H1 (cell line): ENCODE data around the gene ENTREP3. TPM values are rescaled to one million over a fixed set of nuclear protein-coding genes. Genes with fewer than 3 reads are reported as not detected.
A peak's percentile ranks its signal among the peaks of the same experiment; 100 is the strongest.

Experiments
- CTCF ChIA-PET: fragments of 300-600 bp; sonication (Branson Sonifier 250); formaldehyde crosslinking; loops from one replicate; lab custom pipeline; 2021; ENCODE audit not compliant: partially characterized antibody; lab: Charles Lee
- POLR2A ChIA-PET: fragments of 300-600 bp; sonication (Branson Sonifier 250); formaldehyde crosslinking; loops from one replicate; lab custom pipeline; 2021; ENCODE audit warnings: inconsistent platforms; ENCODE audit not compliant: partially characterized antibody; lab: Charles Lee
- DNase-seq, 2 experiments: peaks; one replicate each; pipeline versions ENCODE4 v3.0.0 to v3.0.0-alpha.2; 2010 to 2022; ENCODE audit warnings: low spot score in 2 of 2, low read depth in 1 of 2, mixed read lengths in 1 of 2
- FAIRE-seq: peaks from 2 replicates; lab custom pipeline; 2011; peaks lifted over from hg19 to GRCh38; lab: Jason Lieb, UNC
- H2AFZ ChIP-seq: 2 replicates; pipeline ENCODE4 v1.8.1; 2012; ENCODE audit warnings: low read length, inconsistent platforms
- H2AK5ac ChIP-seq: 2 replicates; pipeline ENCODE4 v1.6.1; 2013; ENCODE audit warnings: low read depth, low read length
- H2BK120ac ChIP-seq: replicated peaks from 2 replicates; pipeline ENCODE3; 2013; ENCODE audit warnings: low read depth, low read length, inconsistent platforms
- H2BK12ac ChIP-seq: 2 replicates; pipeline ENCODE4 v1.6.1; 2013; ENCODE audit warnings: low read depth, low read length
- H2BK15ac ChIP-seq: 2 replicates; pipeline ENCODE4 v1.6.1; 2013; ENCODE audit warnings: low read length
- H2BK20ac ChIP-seq: 2 replicates; pipeline ENCODE4 v1.6.1; 2013; ENCODE audit warnings: low read length
- H2BK5ac ChIP-seq: 2 replicates; pipeline ENCODE4 v1.6.1; 2013; ENCODE audit warnings: low read depth, low read length
- H3K14ac ChIP-seq: 2 replicates; pipeline ENCODE4 v1.6.1; 2013; ENCODE audit warnings: inconsistent platforms; ENCODE audit not compliant: insufficient read length
- H3K18ac ChIP-seq: 2 replicates; pipeline ENCODE4 v1.6.1; 2013; ENCODE audit warnings: low read length; ENCODE audit errors: extremely low read depth
- H3K23ac ChIP-seq: 2 replicates; pipeline ENCODE4 v1.6.1; 2013; ENCODE audit warnings: inconsistent platforms; ENCODE audit not compliant: insufficient read length
- H3K23me2 ChIP-seq: 2 replicates; pipeline ENCODE4 v1.6.1; 2013; ENCODE audit warnings: low read depth, low read length
- H3K27ac ChIP-seq: 2 replicates; pipeline ENCODE4 v1.6.1; 2011; ENCODE audit warnings: low read depth, low read length, inconsistent platforms
- H3K27me3 ChIP-seq, 4 experiments: replicated peaks in 1 of 4; 1 replicate in 1 of 4; 2 replicates in 3 of 4; pipeline versions ENCODE4 v1.6.1 to v1.8.1; 2011 to 2013; ENCODE audit warnings: low read length in 3 of 4, mild to moderate bottlenecking in 3 of 4, inconsistent platforms in 2 of 4, mixed read lengths in 2 of 4, moderate library complexity in 1 of 4; ENCODE audit not compliant: control insufficient read depth in 3 of 4, insufficient read depth in 3 of 4; ENCODE audit errors: extremely low read depth in 1 of 4
- H3K36me3 ChIP-seq, 4 experiments: 2 replicates each; pipeline versions ENCODE4 v1.6.1 to v1.8.1; 2011 to 2013; ENCODE audit warnings: mild to moderate bottlenecking in 4 of 4, low read length in 3 of 4, moderate library complexity in 2 of 4, control low read depth in 1 of 4, inconsistent platforms in 1 of 4; ENCODE audit not compliant: insufficient read depth in 4 of 4, control insufficient read depth in 2 of 4
- H3K4ac ChIP-seq: replicated peaks from 2 replicates; pipeline ENCODE3; 2013; ENCODE audit warnings: low read length, low read depth, mixed read lengths, inconsistent platforms; ENCODE audit not compliant: insufficient read length
- H3K4me1 ChIP-seq, 4 experiments: replicated peaks in 1 of 4; 1 replicate in 1 of 4; 2 replicates in 3 of 4; pipeline versions ENCODE4 v1.6.1 to v1.8.1; 2011 to 2013; ENCODE audit warnings: low read length in 3 of 4, inconsistent platforms in 2 of 4, mixed read lengths in 1 of 4; ENCODE audit not compliant: insufficient read depth in 4 of 4, control insufficient read depth in 3 of 4
- H3K4me2 ChIP-seq, 2 experiments: 2 replicates each; pipeline versions ENCODE4 v1.6.1 to v1.8.1; 2011 to 2013; ENCODE audit warnings: low read depth in 2 of 2, low read length in 2 of 2, control low read depth in 1 of 2, inconsistent platforms in 1 of 2, mild to moderate bottlenecking in 1 of 2; ENCODE audit not compliant: insufficient read depth in 1 of 2
- H3K4me3 ChIP-seq, 4 experiments: fragments of 200-600, 300-600 bp in 1 of 4; sonication (generic), shearing (Covaris generic), sonication (Bioruptor Twin) in 1 of 4; 2 replicates each; pipeline versions ENCODE4 v1.5.1 to v1.8.1; 2011 to 2016; ENCODE audit warnings: low read length in 4 of 4, low read depth in 3 of 4, control low read depth in 2 of 4, inconsistent platforms in 2 of 4, mild to moderate bottlenecking in 2 of 4, mixed read lengths in 1 of 4, moderate library complexity in 1 of 4; ENCODE audit not compliant: insufficient read depth in 2 of 4; ENCODE audit errors: extremely low read depth in 1 of 4
- H3K56ac ChIP-seq: replicated peaks from 2 replicates; pipeline ENCODE3; 2013; ENCODE audit warnings: low read depth, mild to moderate bottlenecking, mixed read lengths, low read length, inconsistent platforms; ENCODE audit not compliant: insufficient read length
- H3K79me1 ChIP-seq: 2 replicates; pipeline ENCODE4 v1.6.1; 2013; ENCODE audit warnings: low read depth, low read length, control low read depth
- H3K79me2 ChIP-seq, 2 experiments: 2 replicates each; pipeline versions ENCODE4 v1.6.1 to v1.8.1; 2012 to 2013; ENCODE audit warnings: low read length in 2 of 2, mild to moderate bottlenecking in 2 of 2, inconsistent platforms in 1 of 2; ENCODE audit not compliant: insufficient read depth in 2 of 2, control insufficient read depth in 1 of 2
- H3K9ac ChIP-seq, 4 experiments: replicated peaks in 1 of 4; 1 replicate in 1 of 4; 2 replicates in 3 of 4; pipeline versions ENCODE4 v1.6.1 to v1.8.1; 2011 to 2013; ENCODE audit warnings: low read depth in 3 of 4, low read length in 3 of 4, control low read depth in 2 of 4, mild to moderate bottlenecking in 2 of 4, moderate library complexity in 2 of 4, inconsistent platforms in 1 of 4; ENCODE audit errors: extremely low read depth in 1 of 4
- H3K9me3 ChIP-seq, 2 experiments: 2 replicates each; pipeline versions ENCODE4 v1.6.1 to v1.8.1; 2012 to 2013; ENCODE audit warnings: mild to moderate bottlenecking in 2 of 2, moderate library complexity in 2 of 2, control low read depth in 1 of 2, inconsistent platforms in 1 of 2, low read depth in 1 of 2, low read length in 1 of 2, mixed read lengths in 1 of 2; ENCODE audit not compliant: insufficient read depth in 2 of 2
- H4K20me1 ChIP-seq, 2 experiments: replicated peaks in 1 of 2; 2 replicates each; pipeline versions ENCODE3 to v1.8.1; 2011 to 2013; ENCODE audit warnings: inconsistent platforms in 2 of 2, low read length in 2 of 2, mild to moderate bottlenecking in 1 of 2; ENCODE audit not compliant: insufficient read depth in 2 of 2, control insufficient read depth in 1 of 2
- H4K5ac ChIP-seq: 2 replicates; pipeline ENCODE4 v1.6.1; 2013; ENCODE audit warnings: low read length, low read depth, mixed read lengths, inconsistent platforms; ENCODE audit not compliant: insufficient read length
- H4K8ac ChIP-seq: 2 replicates; pipeline ENCODE4 v1.8.0; 2013; ENCODE audit warnings: mild to moderate bottlenecking, moderate library complexity, low read length, inconsistent platforms; ENCODE audit not compliant: insufficient read depth; ENCODE audit errors: extremely low read depth
- H4K91ac ChIP-seq: replicated peaks from 2 replicates; pipeline ENCODE3; 2013; ENCODE audit warnings: low read length, mixed read lengths, inconsistent platforms; ENCODE audit not compliant: insufficient read length
- BRCA1 ChIP-seq: IDR thresholded peaks from 2 replicates; pipeline ENCODE4 v1.6.1; 2012; ENCODE audit warnings: low read depth, low read length, improper control_type of control experiment
- CEBPB ChIP-seq: IDR thresholded peaks from 2 replicates; pipeline ENCODE4 v1.6.1; 2012; ENCODE audit warnings: low read depth, low read length
- E2F6 ChIP-seq: IDR thresholded peaks from 2 replicates; pipeline ENCODE4 v1.6.1; 2012; ENCODE audit warnings: inconsistent platforms
- EGR1 ChIP-seq: IDR thresholded peaks from 2 replicates; pipeline ENCODE4 v1.6.1; 2011; ENCODE audit warnings: low read depth, low read length, borderline replicate concordance
- EP300 ChIP-seq, 2 experiments: IDR thresholded peaks; 1 replicate in 1 of 2; 2 replicates in 1 of 2; pipeline ENCODE4 v1.6.1; 2011 to 2012; ENCODE audit warnings: low read depth in 2 of 2, low read length in 2 of 2, mild to moderate bottlenecking in 2 of 2, borderline replicate concordance in 1 of 2, inconsistent platforms in 1 of 2, moderate library complexity in 1 of 2
- POLR2AphosphoS5 ChIP-seq: IDR thresholded peaks from 2 replicates; pipeline ENCODE4 v1.6.1; 2011; ENCODE audit warnings: low read depth, low read length
- RNF2 ChIP-seq: fragments of 200-900, 300-1000 bp; sonication (generic); IDR thresholded peaks from 2 replicates; pipeline ENCODE4 v1.7.1; 2016; ENCODE audit warnings: borderline replicate concordance, low read depth, mild to moderate bottlenecking, antibody characterized with exemption, low read length; ENCODE audit not compliant: poor library complexity, severe bottlenecking; ENCODE audit errors: missing control alignments
- SP2 ChIP-seq: IDR thresholded peaks from 2 replicates; pipeline ENCODE4 v1.6.1; 2012; ENCODE audit warnings: mild to moderate bottlenecking, low read length, inconsistent platforms
- TAF1 ChIP-seq: IDR thresholded peaks from 2 replicates; pipeline ENCODE4 v1.6.1; 2011; ENCODE audit warnings: mild to moderate bottlenecking, low read depth, low read length
- WGBS, 2 experiments: shearing (Covaris generic) in 1 of 2; methylation state at CpG; one replicate each; pipeline versions ENCODE4 v1.1.6 to v1.1.7; 2013 to 2015; ENCODE audit warnings: low lambda C conversion rate in 2 of 2, mixed read lengths in 2 of 2, inconsistent platforms in 1 of 2, low coverage in 1 of 2, missing lambda C conversion rate in 1 of 2; ENCODE audit not compliant: insufficient replicate concordance in 2 of 2, insufficient coverage in 1 of 2, insufficient read length in 1 of 2; ENCODE audit errors: extremely low coverage in 1 of 2, missing lambda C conversion rate in 1 of 2; 5-methylcytosine and 5-hydroxymethylcytosine counted together
- polyA plus RNA-seq, 7 experiments: library from polyadenylated mRNA; depleted of rRNA in 3 of 7; stranded (reverse) in 5 of 7; unstranded in 2 of 7; fragments of >200 nt in 5 of 7; fragments of 200-250 nt in 2 of 7; gene quantifications; 1 replicate in 5 of 7; 2 replicates in 1 of 7; 4 replicates in 1 of 7; pipeline versions ENCODE4 v1.2.1 to v1.2.3, GENCODE V29; 2011 to 2013; ENCODE audit warnings: missing spikeins in 2 of 7, mixed read lengths in 2 of 7
- total RNA-seq: library from RNA; stranded (reverse); fragmentation: NEBNext Ultra II Directional; extraction: Animal tissue kit (Norgen Biotek cat#: 25700); gene quantifications from 2 replicates; pipeline ENCODE4 v1.2.1, GENCODE V29; 2021

The ENTREP3 gene
- total and polyA plus RNA-seq, 2 of the 8 experiments (the other 6 are each of a cell fraction or from before 2014, with no cell fraction given): 22.8 to 52.2 TPM

GRCh38 chr1:155273343-155274245, 18.3 kb upstream of the ENTREP3 start, which contains the start of gene CLK2:
TSS of gene CLK2 (minus strand) at chr1:155273504. CDS start at chr1:155270977, 2,527 bp downstream.
- Histone ChIP-seq H2BK12ac (0 out of 2 replicates have a peak within 1 kb of the TSS, but pooled peaks have one; percentile 32), H3K9me3 (no peaks in the 10 kb centered on the region), H3K18ac (peak within 1 kb of the TSS; percentile 72; the same call in 1 of the 2 replicates), H2AFZ (peak within 1 kb of the TSS; percentile 18), H2BK120ac (no peak within 1 kb of the TSS), H4K91ac (peak within 1 kb of the TSS; percentile 22), H4K20me1 (peaks cover 5 to 7% of the 10 kb centered on the region in 2 experiments), H3K4me1 (peaks cover 2 to 14% (median 5%) of the 10 kb centered on the region in 4 experiments; a peak in 6 of 7 replicates), H3K9ac (peak within 1 kb of the TSS; percentile 80 to 98 (median 84)), H2BK5ac (peak within 1 kb of the TSS; percentile 62; the same call in 1 of the 2 replicates), H3K4me2 (peak within 1 kb of the TSS; percentile 78 to 96), H3K23me2 (peaks cover 17% of the 10 kb centered on the region; the same call in 1 of the 2 replicates), H3K14ac (no peak within 1 kb of the TSS), H2BK20ac (no peak within 1 kb of the TSS), H3K27ac (peak within 1 kb of the TSS; percentile 78; the same call in 1 of the 2 replicates), H2BK15ac (no peak within 1 kb of the TSS), H2AK5ac (no peak within 1 kb of the TSS), H3K4ac (peak within 1 kb of the TSS; percentile 30), H4K5ac (peak within 1 kb of the TSS; percentile 84), H3K4me3 (peak within 1 kb of the TSS; percentile 86 to 100 (median 90)), H3K79me2 (peaks cover 10 to 25% of the 10 kb centered on the region in 2 experiments), H3K56ac (no peak within 1 kb of the TSS), H3K36me3 (peaks cover 16 to 29% (median 23%) of the 10 kb centered on the region in 4 experiments), H3K27me3 (peaks cover 0 to 3% (median 0%) of the 10 kb centered on the region in 4 experiments; a peak in 2 of 7 replicates), H3K79me1 (no peaks in the 10 kb centered on the region; the same call in none of the 2 replicates), H3K23ac (no peak within 1 kb of the TSS), H4K8ac (no peak within 1 kb of the TSS)
- ChIA-PET CTCF (interaction anchor here (0.7 to 2.7 kb wide), 9 partner anchors 10 to 72 kb away, joined by 3 to 16 read pairs (median 7); partner anchors contain the start of genes ENTREP3 and RUSC1), POLR2A (interaction anchor here (0.7 to 7.5 kb wide), 19 partner anchors 11 to 470 kb away, joined by 3 to 87 read pairs (median 6); partner anchors contain the start of genes ENTREP3, FDPS, KRTCAP2 and RUSC1)
- 28% methylated on average over 45 of the region's 61 CpGs; no CpG with 5 or more reads in 1 of the 2 experiments for WGBS, 2 experiments
- FAIRE-seq: no peak
- DNase-seq: peak; percentile 93 to 96
- TF ChIP-seq RNF2 (no peak), POLR2AphosphoS5 (no peak; the same call in 1 of the 2 replicates), CEBPB (no peak), E2F6 (peak; percentile 86), EP300 (IDR thresholded peaks at IDR 0.05; ENCODE audit: borderline replicate concordance in 1 of 2, low read depth in 2 of 2, low read length in 2 of 2) (peak in 1 of 2 experiments; percentile 31; a peak in 1 of 3 replicates), BRCA1 (no peak), TAF1 (peak; percentile 68), SP2 (no peak), EGR1 (peak; percentile 68; the same call in 1 of the 2 replicates)
